Effector CD4-positive, alpha-beta T cell (primary cell): ENCODE measurements around the gene ZNF583.

Source experiments
- DNase-seq: peaks from one replicate; pipeline ENCODE4 v3.0.0-alpha.2; 2020

The ZNF583 gene

GRCh38 chr19:56476093-56476492, 72.0 kb downstream of the ZNF583 start:
- DNase-seq, result no peak
